Lower leg skin (tissue), 4 donors: ENCODE data around the gene CUL3. TPM values are rescaled to one million over a fixed set of nuclear protein-coding genes. Genes with fewer than 3 reads are reported as not detected.

Experiments used
- DNase-seq, 2 donors: peaks; one replicate each; pipeline ENCODE4 v3.0.0-alpha.2; 2019; ENCODE audit warnings: low spot score in 2 of 2
- H3K4me3 ChIP-seq: fragments of 200-600 bp; sonication (generic); 2 replicates; pipeline ENCODE4 v1.5.1; 2017; ENCODE audit warnings: mild to moderate bottlenecking, low read depth; ENCODE audit not compliant: poor library complexity, severe bottlenecking
- POLR2A ChIP-seq, 2 donors: fragments of 450-650 bp; IDR thresholded peaks; one replicate each; pipeline ENCODE4 v1.6.1; 2016 to 2017; ENCODE audit warnings: antibody characterized with exemption in 2 of 2, mild to moderate bottlenecking in 1 of 2, moderate library complexity in 1 of 2
- WGBS, 2 donors: methylation state at CpG; one replicate each; pipeline ENCODE4 v1.1.5; 2018; 5-methylcytosine and 5-hydroxymethylcytosine counted together
- intact Hi-C: fragments of 100-400 bp; cut with DNase I; formaldehyde crosslinking; loops from one replicate; pipeline ENCODE4 v1.15.0; 2023; ENCODE audit warnings: low total_unique reads
- total RNA-seq, 4 donors: library from RNA; depleted of rRNA; stranded (reverse); fragments of >200 nt; gene quantifications; one replicate each; pipeline ENCODE4 v1.1.0, GENCODE V29; 2016
- TF ChIP-seq, protein P1 (sequence below), 3 donors: fragments of 450-650 bp; IDR thresholded peaks; one replicate each; pipeline ENCODE4 v1.5.1; 2016; ENCODE audit warnings: antibody characterized with exemption in 3 of 3, mild to moderate bottlenecking in 3 of 3, moderate library complexity in 2 of 3

CUL3 gene
- total RNA-seq, 4 donors from 2014 or later, result 66.0 to 105 (median 82.6) TPM

- WGBS, 2 donors, result 3 to 7% methylated on average over 41 to 68 of the region's 82 CpGs
- intact Hi-C loops, result loop anchor here (10.0 kb wide), 1 partner anchor 88 kb away; no protein-coding TSS in a partner anchor
- no peak for DNase-seq
- peak overlapping the region; percentile 30 for H3K4me3 ChIP-seq
- TF ChIP-seq, protein P1, sequence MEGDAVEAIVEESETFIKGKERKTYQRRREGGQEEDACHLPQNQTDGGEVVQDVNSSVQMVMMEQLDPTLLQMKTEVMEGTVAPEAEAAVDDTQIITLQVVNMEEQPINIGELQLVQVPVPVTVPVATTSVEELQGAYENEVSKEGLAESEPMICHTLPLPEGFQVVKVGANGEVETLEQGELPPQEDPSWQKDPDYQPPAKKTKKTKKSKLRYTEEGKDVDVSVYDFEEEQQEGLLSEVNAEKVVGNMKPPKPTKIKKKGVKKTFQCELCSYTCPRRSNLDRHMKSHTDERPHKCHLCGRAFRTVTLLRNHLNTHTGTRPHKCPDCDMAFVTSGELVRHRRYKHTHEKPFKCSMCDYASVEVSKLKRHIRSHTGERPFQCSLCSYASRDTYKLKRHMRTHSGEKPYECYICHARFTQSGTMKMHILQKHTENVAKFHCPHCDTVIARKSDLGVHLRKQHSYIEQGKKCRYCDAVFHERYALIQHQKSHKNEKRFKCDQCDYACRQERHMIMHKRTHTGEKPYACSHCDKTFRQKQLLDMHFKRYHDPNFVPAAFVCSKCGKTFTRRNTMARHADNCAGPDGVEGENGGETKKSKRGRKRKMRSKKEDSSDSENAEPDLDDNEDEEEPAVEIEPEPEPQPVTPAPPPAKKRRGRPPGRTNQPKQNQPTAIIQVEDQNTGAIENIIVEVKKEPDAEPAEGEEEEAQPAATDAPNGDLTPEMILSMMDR (IDR thresholded peaks at IDR 0.05), result no peak
- no peak for TF ChIP-seq POLR2A (IDR thresholded peaks at IDR 0.05)
Measured at GRCh38 chr2:224442071-224442967, 142.8 kb downstream of the CUL3 start.

DNA sequence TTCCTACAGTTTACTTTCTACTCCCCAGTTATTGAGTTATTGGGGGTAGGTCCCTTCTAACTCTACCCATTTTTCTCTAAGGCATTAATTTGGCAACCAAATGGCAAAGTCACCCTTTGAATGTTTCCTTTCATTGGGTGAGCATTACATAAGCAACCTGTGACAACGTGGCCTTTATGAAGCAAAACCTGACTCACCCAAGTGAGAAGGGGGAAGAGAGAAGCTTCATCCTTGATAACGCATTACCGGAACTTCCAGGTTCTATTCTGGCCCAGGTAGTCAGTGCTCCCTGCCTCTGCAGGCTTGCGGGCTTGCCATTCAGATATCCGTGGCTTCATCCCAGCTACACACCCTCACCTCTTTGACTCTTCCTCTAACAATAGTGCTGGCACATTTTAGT lies 144.2 kb downstream of the CUL3 start:
- H3K4me3 ChIP-seq, result no peak overlapping the region
- 36 to 55% methylated on average over 5 of the region's 5 CpGs for WGBS, 2 donors
- DNase-seq, result no peak
- intact Hi-C loops, result loop anchor here (10.0 kb wide), 1 partner anchor 86 kb away; no protein-coding TSS in a partner anchor
- TF ChIP-seq, protein P1 (IDR thresholded peaks at IDR 0.05), result no peak
- no peak for TF ChIP-seq POLR2A (IDR thresholded peaks at IDR 0.05)

DNA sequence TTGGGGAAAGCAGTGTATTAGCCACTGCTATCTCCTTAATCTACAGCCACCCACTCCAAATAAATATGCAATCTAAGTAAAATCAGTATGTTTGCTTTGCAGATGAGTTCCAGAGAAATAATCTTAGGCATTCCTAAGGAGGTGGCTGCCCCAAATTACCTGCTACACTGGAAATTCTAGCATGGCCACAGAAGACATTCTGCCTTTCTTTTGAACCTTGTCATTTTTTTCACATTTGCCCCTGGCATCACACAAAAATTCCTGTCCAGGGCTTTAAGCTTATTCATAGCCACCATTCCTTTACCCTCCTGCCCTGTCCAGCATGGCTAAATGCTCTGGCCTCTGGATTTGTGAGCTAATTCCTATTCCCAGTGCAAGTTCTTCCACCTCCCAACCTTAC lies 146.4 kb downstream of the CUL3 start:
- H3K4me3 ChIP-seq, result no peak overlapping the region
- no peak for TF ChIP-seq POLR2A (IDR thresholded peaks at IDR 0.05)
- TF ChIP-seq, protein P1 (IDR thresholded peaks at IDR 0.05), result no peak
- no peak for DNase-seq
- intact Hi-C loops, result no loop called here

DNA sequence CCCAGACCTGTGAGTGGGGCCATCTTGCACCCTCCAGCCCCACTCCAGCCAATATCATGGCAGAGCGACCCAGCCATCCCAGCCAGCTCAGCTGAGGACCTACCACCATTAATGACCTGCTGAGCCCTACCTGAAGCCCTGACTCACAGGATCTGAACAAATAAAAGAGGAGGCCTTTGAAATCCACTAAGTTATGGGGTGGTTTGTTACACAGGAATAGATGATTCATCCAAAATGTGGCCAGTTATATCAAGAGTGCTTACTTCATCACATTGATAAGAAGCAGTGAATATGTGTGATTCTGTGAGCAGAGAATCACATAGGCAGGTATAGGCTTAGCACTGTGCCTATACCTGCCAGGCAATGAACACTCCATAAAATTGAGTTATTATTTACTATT lies 148.5 kb downstream of the CUL3 start:
- DNase-seq, result no peak
- TF ChIP-seq, protein P1 (IDR thresholded peaks at IDR 0.05), result no peak
- no peak for TF ChIP-seq POLR2A (IDR thresholded peaks at IDR 0.05)
- WGBS, 2 donors, result 71 to 100% methylated on average over 1 of the region's 1 CpG
- intact Hi-C loops, result no loop called here
- H3K4me3 ChIP-seq, result no peak overlapping the region

DNA sequence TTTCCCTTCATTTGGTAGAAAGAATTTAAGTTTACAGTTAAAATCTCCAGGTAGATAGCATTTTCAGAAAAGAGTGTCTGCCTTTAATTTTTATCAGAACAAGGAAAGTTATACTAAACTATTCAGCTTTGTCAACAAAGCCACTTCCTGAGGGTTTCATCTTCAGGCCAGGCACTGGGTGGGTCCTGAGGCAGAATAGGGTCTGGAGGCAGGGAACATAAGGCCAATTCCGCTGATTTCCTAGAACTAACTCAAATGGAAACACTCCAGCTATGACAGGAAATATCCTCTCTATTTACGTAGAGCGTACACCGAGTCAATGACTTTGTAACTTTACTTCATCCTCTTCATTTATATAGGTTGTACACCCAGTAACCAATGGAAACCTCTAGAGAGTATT lies 150.5 kb downstream of the CUL3 start:
- no peak for TF ChIP-seq POLR2A (IDR thresholded peaks at IDR 0.05)
- TF ChIP-seq, protein P1 (IDR thresholded peaks at IDR 0.05), result no peak
- intact Hi-C loops, result no loop called here
- 81 to 85% methylated on average over 4 of the region's 4 CpGs for WGBS, 2 donors
- no peak for DNase-seq
- no peak overlapping the region for H3K4me3 ChIP-seq
